Tibial artery (tissue), 4 donors: ENCODE results near the gene TMEM247.
A peak's percentile ranks its signal among the peaks of the same experiment; 100 is the strongest.

ENCODE experiments used
- DNase-seq, 2 donors: peaks; one replicate each; pipeline ENCODE4 v3.0.0-alpha.2; 2019
- H3K27ac ChIP-seq, 2 donors: fragments of 200-600 bp; sonication (generic) in 1 of 2; 1 replicate in 1 of 2; 2 replicates in 1 of 2; pipeline ENCODE4 v1.5.1; 2018 to 2019; ENCODE audit warnings: mild to moderate bottlenecking in 1 of 2
- H3K27me3 ChIP-seq, 2 donors: fragments of 200-600 bp; sonication (generic) in 1 of 2; one replicate each; pipeline versions ENCODE4 v1.5.1 to v1.6.0; 2016 to 2019
- H3K36me3 ChIP-seq, 3 donors: fragments of 200-600 bp; sonication (generic) in 2 of 3; one replicate each; pipeline ENCODE4 v1.5.1; 2016 to 2019; ENCODE audit warnings: mild to moderate bottlenecking in 2 of 3
- H3K4me1 ChIP-seq, 4 donors: fragments of 200-600 bp; sonication (generic) in 2 of 4; 1 replicate in 3 of 4; 2 replicates in 1 of 4; pipeline ENCODE4 v1.5.1; 2016 to 2019
- H3K4me3 ChIP-seq, 2 donors: fragments of 200-600 bp; sonication (generic) in 1 of 2; 1 replicate in 1 of 2; 2 replicates in 1 of 2; pipeline ENCODE4 v1.5.1; 2018 to 2019; ENCODE audit warnings: mild to moderate bottlenecking in 2 of 2
- H3K9me3 ChIP-seq, 3 donors: fragments of 200-600 bp; sonication (generic) in 1 of 3; one replicate each; pipeline ENCODE4 v1.5.1; 2016 to 2019
- CTCF ChIP-seq, 2 experiments: fragments of 200-600 bp in 1 of 2; fragments of 450-650 bp in 1 of 2; IDR thresholded peaks; one replicate each; pipeline ENCODE4 v1.5.1; 2017 to 2019; ENCODE audit warnings: antibody characterized with exemption in 2 of 2, mild to moderate bottlenecking in 1 of 2, moderate library complexity in 1 of 2
- intact Hi-C: fragments of 100-400 bp; cut with DNase I; formaldehyde crosslinking; loops from one replicate; pipeline ENCODE4 v1.15.0; 2023; ENCODE audit warnings: low total_unique reads

TMEM247 gene

GRCh38 chr2:46494596-46494995 lies 15.2 kb downstream of the TMEM247 start:
- no peak for TF ChIP-seq CTCF (IDR thresholded peaks at IDR 0.05)
- Histone ChIP-seq H3K27ac (no peak overlapping the region), H3K9me3 (no peaks in the 10 kb centered on the region), H3K36me3 (no peaks in the 10 kb centered on the region), H3K4me3 (no peak overlapping the region), H3K4me1 (peaks cover 3 to 22% (median 19%) of the 10 kb centered on the region in 4 donors), H3K27me3 (no peaks in the 10 kb centered on the region)
- intact Hi-C loops: no loop called here
- no peak for DNase-seq

- Histone ChIP-seq H3K4me1 (peaks cover 3 to 16% (median 14%) of the 10 kb centered on the region in 4 donors), H3K9me3 (no peaks in the 10 kb centered on the region), H3K36me3 (no peaks in the 10 kb centered on the region), H3K4me3 (no peak overlapping the region), H3K27ac (no peak overlapping the region), H3K27me3 (no peaks in the 10 kb centered on the region)
- intact Hi-C loops: no loop called here
- no peak for DNase-seq
- no peak for TF ChIP-seq CTCF (IDR thresholded peaks at IDR 0.05)
These were observed 16.1 kb downstream of the TMEM247 start for GRCh38 chr2:46495231-46496030.

GRCh38 chr2:46497766-46498165 lies 18.4 kb downstream of the TMEM247 start:
- TF ChIP-seq CTCF (IDR thresholded peaks at IDR 0.05): no peak
- Histone ChIP-seq H3K27ac (no peak overlapping the region), H3K9me3 (no peaks in the 10 kb centered on the region), H3K36me3 (no peaks in the 10 kb centered on the region), H3K27me3 (no peaks in the 10 kb centered on the region), H3K4me3 (no peak overlapping the region), H3K4me1 (peaks cover 0 to 10% (median 5%) of the 10 kb centered on the region in 4 donors)
- no peak for DNase-seq
- intact Hi-C loops: no loop called here

- no peak for TF ChIP-seq CTCF (IDR thresholded peaks at IDR 0.05)
- Histone ChIP-seq H3K27me3 (no peaks in the 10 kb centered on the region), H3K4me1 (peaks cover 0 to 10% (median 5%) of the 10 kb centered on the region in 4 donors), H3K36me3 (no peaks in the 10 kb centered on the region), H3K9me3 (no peaks in the 10 kb centered on the region), H3K4me3 (no peak overlapping the region), H3K27ac (no peak overlapping the region)
- no peak for DNase-seq
- intact Hi-C loops: no loop called here
These were observed 19.3 kb downstream of the TMEM247 start for GRCh38 chr2:46498681-46499080.

GRCh38 chr2:46499392-46499785 lies 20.0 kb downstream of the TMEM247 start:
- no peak for DNase-seq
- H3K36me3 ChIP-seq: no peaks in the 10 kb centered on the region
- intact Hi-C loops: no loop called here
- H3K4me3 ChIP-seq: peak overlapping the region; percentile 56 to 60
- no peak for TF ChIP-seq CTCF (IDR thresholded peaks at IDR 0.05)
- H3K9me3 ChIP-seq: no peaks in the 10 kb centered on the region
- H3K27ac ChIP-seq: peak overlapping the region; percentile 80 to 82
- H3K4me1 ChIP-seq: peaks cover 0 to 10% (median 5%) of the 10 kb centered on the region in 4 donors
- no peaks in the 10 kb centered on the region for H3K27me3 ChIP-seq
